Right lobe of liver (tissue), 6 donors: ENCODE results near the gene NCKAP5. TPM values are rescaled to one million over a fixed set of nuclear protein-coding genes. Genes with fewer than 3 reads are reported as not detected.

Experiments
- ATAC-seq, 4 donors: fragments of 200-7000 bp; cut with Tn5 transposase; one replicate each; pipeline ENCODE4 v1.9.1; 2020; ENCODE audit warnings: mild to moderate bottlenecking in 4 of 4, moderate library complexity in 4 of 4
- DNase-seq, 3 donors: peaks; one replicate each; pipeline ENCODE4 v3.0.0-alpha.2; 2020
- H3K27ac ChIP-seq, 3 donors: fragments of 200-600 bp; one replicate each; pipeline ENCODE4 v1.8.0; 2022
- H3K27me3 ChIP-seq, 2 donors: fragments of 200-600 bp; one replicate each; pipeline ENCODE4 v1.8.0; 2022
- H3K36me3 ChIP-seq, 4 donors: fragments of 200-600 bp; sonication (generic) in 1 of 4; one replicate each; pipeline versions ENCODE4 v1.5.1 to v1.8.0; 2017 to 2022; ENCODE audit warnings: control low read depth in 1 of 4
- H3K4me1 ChIP-seq, 4 donors: fragments of 200-600 bp; sonication (generic) in 1 of 4; one replicate each; pipeline versions ENCODE4 v1.5.1 to v1.8.0; 2017 to 2022; ENCODE audit warnings: control low read depth in 1 of 4
- H3K4me3 ChIP-seq, 3 donors: fragments of 200-600 bp; one replicate each; pipeline ENCODE4 v1.8.0; 2022
- H3K9me3 ChIP-seq, 4 donors: fragments of 200-600 bp; sonication (generic) in 1 of 4; one replicate each; pipeline versions ENCODE4 v1.5.1 to v1.8.0; 2017 to 2022; ENCODE audit warnings: control low read depth in 1 of 4
- POLR2A ChIP-seq: fragments of 450-650 bp; IDR thresholded peaks from one replicate; pipeline ENCODE4 v1.6.1; 2017; ENCODE audit warnings: antibody characterized with exemption, mild to moderate bottlenecking
- WGBS: methylation state at CpG from one replicate; pipeline ENCODE4 v1.1.6; 2018; ENCODE audit warnings: low coverage, low lambda C conversion rate; ENCODE audit not compliant: insufficient coverage; ENCODE audit errors: missing lambda C conversion rate; 5-methylcytosine and 5-hydroxymethylcytosine counted together
- intact Hi-C, 2 donors: fragments of 100-400 bp; cut with DNase I; formaldehyde crosslinking; loops; one replicate each; pipeline versions ENCODE4 v1.11.2 to v1.14.1; 2022
- total RNA-seq, 6 experiments: library from RNA; depleted of rRNA in 2 of 6; stranded (reverse); fragments of >200 nt in 2 of 6; fragmentation: NEBNext Ultra II Directional in 3 of 6; extraction: Animal tissue kit (Norgen Biotek cat#: 25700) in 3 of 6; gene quantifications; one replicate each; pipeline versions ENCODE4 v1.1.0 to v1.2.4, GENCODE V29; 2016 to 2023
- TF ChIP-seq, protein P1 (sequence below), 4 donors: fragments of 200-600 bp in 3 of 4; fragments of 450-650 bp in 1 of 4; IDR thresholded peaks; one replicate each; pipeline versions ENCODE4 v1.5.1 to v1.8.0; 2016 to 2022; ENCODE audit warnings: antibody characterized with exemption in 4 of 4, mild to moderate bottlenecking in 2 of 4
- donor health status: DM: no; HTN: yes; CAD: no.
- donor health status: DM: no; HTN: no; CAD: no.
- donor health status: DM: no; HTN: no; CAD: no.
- donor health status: DM: no; HTN: yes; CAD: no.
- donor health status: DM: no; HTN: yes; CAD: no.

The NCKAP5 gene
- total RNA-seq, 6 experiments from 2014 or later = 3.6 to 11.7 (median 6.9) TPM

DNA sequence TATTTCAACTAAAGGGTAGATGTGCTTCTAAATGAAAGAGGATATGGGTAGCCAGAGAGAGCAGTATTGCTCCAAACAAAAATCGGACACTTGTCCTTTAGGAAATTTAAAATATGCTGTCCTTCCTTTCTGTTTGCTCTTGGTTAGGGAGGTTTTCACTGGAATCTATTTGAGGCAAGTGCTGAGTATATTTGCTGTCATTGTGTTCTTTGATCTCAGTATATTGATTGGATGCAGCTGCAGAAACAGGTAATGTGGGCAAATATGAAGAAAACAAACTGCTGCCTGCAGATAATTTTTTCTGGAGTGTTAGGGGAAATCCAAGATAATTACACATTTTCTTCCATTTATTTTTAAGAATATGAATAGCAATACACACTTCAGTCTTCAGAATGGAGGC is 410.2 kb downstream of the NCKAP5 start:
- ATAC-seq = peak; percentile 91 to 98 (median 94)
- Histone ChIP-seq H3K4me3 (no peak overlapping the region), H3K4me1 (peaks cover 0 to 22% (median 4%) of the 10 kb centered on the region in 4 donors), H3K27me3 (no peaks in the 10 kb centered on the region), H3K27ac (peak overlapping the region in 2 of 3 donors; percentile 42 to 53), H3K9me3 (no peaks in the 10 kb centered on the region), H3K36me3 (no peaks in the 10 kb centered on the region)
- DNase-seq = no peak
- intact Hi-C loops = no loop called here
- WGBS = 33% methylated on average over 1 of the region's 1 CpG
- TF ChIP-seq, protein P1, sequence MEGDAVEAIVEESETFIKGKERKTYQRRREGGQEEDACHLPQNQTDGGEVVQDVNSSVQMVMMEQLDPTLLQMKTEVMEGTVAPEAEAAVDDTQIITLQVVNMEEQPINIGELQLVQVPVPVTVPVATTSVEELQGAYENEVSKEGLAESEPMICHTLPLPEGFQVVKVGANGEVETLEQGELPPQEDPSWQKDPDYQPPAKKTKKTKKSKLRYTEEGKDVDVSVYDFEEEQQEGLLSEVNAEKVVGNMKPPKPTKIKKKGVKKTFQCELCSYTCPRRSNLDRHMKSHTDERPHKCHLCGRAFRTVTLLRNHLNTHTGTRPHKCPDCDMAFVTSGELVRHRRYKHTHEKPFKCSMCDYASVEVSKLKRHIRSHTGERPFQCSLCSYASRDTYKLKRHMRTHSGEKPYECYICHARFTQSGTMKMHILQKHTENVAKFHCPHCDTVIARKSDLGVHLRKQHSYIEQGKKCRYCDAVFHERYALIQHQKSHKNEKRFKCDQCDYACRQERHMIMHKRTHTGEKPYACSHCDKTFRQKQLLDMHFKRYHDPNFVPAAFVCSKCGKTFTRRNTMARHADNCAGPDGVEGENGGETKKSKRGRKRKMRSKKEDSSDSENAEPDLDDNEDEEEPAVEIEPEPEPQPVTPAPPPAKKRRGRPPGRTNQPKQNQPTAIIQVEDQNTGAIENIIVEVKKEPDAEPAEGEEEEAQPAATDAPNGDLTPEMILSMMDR (IDR thresholded peaks at IDR 0.05) = no peak
- TF ChIP-seq POLR2A = no peak

DNA sequence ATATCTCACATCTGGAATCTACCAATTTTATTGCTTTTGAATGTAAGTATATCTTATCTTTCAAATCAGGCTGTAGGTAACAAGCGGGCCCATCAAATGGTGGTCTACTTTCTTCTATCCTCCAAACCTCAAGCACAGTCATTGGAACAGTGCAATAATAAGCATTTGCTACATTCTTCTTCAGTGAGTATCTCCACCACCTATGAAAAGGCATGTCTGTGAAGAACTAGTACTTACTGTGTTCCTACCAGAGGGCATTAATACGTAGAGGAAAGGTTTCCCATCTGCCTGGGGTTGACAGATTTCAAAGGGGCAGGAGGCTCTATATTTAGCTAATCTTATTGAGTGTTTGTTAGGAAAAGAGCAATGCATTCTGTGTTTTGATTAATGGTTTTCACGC is 411.1 kb downstream of the NCKAP5 start:
- no peaks in the 10 kb centered on the region for H3K27me3 ChIP-seq
- TF ChIP-seq, protein P1 (IDR thresholded peaks at IDR 0.05) = no peak
- TF ChIP-seq POLR2A = no peak
- WGBS = 81% methylated on average over 3 of the region's 3 CpGs
- ATAC-seq (no peak), DNase-seq (no peak)
- intact Hi-C loops = no loop called here
- no peaks in the 10 kb centered on the region for H3K36me3 ChIP-seq
- H3K27ac ChIP-seq = no peak overlapping the region
- no peak overlapping the region for H3K4me3 ChIP-seq
- H3K4me1 ChIP-seq = peaks cover 0 to 24% (median 4%) of the 10 kb centered on the region in 4 donors
- no peaks in the 10 kb centered on the region for H3K9me3 ChIP-seq

GRCh38 chr2:133152801-133153200 is 415.5 kb downstream of the NCKAP5 start:
- no peaks in the 10 kb centered on the region for H3K36me3 ChIP-seq
- 33% methylated on average over 1 of the region's 1 CpG for WGBS
- intact Hi-C loops = no loop called here
- no peaks in the 10 kb centered on the region for H3K9me3 ChIP-seq
- H3K27me3 ChIP-seq = no peaks in the 10 kb centered on the region
- H3K4me1 ChIP-seq = peaks cover 0 to 14% (median 2%) of the 10 kb centered on the region in 4 donors
- ATAC-seq = peak; percentile 66 to 90 (median 77)
- H3K27ac ChIP-seq = no peak overlapping the region
- TF ChIP-seq POLR2A = no peak
- TF ChIP-seq, protein P1 (IDR thresholded peaks at IDR 0.05) = no peak
- H3K4me3 ChIP-seq = no peak overlapping the region
- DNase-seq = no peak

DNA sequence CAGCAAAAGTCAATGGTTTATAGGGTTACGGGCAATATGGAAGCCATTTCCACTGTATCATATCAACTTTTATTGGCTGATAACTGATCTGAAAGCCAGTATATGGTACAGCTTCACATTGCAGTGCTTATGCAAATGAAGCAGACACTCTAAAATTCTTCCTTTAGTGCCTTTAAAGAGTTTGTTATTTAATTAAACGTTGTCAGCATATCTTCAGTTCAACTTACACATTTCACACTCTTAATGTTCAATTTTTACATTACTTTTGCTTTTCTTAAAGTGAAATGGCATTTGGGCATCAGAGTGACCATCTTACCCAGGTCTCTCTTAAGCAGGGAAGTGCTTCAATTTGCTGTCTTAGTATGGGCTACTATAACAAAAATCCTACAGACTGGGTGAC is 420.1 kb downstream of the NCKAP5 start:
- H3K9me3 ChIP-seq = no peaks in the 10 kb centered on the region

More for the DNA sequence above, 420.1 kb downstream of the NCKAP5 start:
- TF ChIP-seq, protein P1 (IDR thresholded peaks at IDR 0.05) = no peak
- no peak for TF ChIP-seq POLR2A
- H3K27ac ChIP-seq = no peak overlapping the region
- DNase-seq (no peak), ATAC-seq (no peak)
- H3K27me3 ChIP-seq = no peaks in the 10 kb centered on the region
- H3K4me1 ChIP-seq = peaks cover 0 to 4% (median under 1%) of the 10 kb centered on the region in 4 donors
- no peak overlapping the region for H3K4me3 ChIP-seq
- WGBS = 77% methylated on average over 2 of the region's 2 CpGs
- intact Hi-C loops = no loop called here
- H3K36me3 ChIP-seq = no peaks in the 10 kb centered on the region
